ENCODE results near the gene MPL. TPM values are rescaled to one million over a fixed set of nuclear protein-coding genes. Genes with fewer than 3 reads are reported as not detected.

Gene MPL
- total and polyA plus RNA-seq, 2 experiments from 2014 or later, result 0.16 TPM; not detected in 1

- Histone ChIP-seq H3K27ac (no peak overlapping the region), H2AFZ (no peak overlapping the region)
These were observed 43.5 kb upstream of the MPL start for GRCh38 chr1:43293896-43294760.

GRCh38 chr1:43294761-43295160 is 42.9 kb upstream of the MPL start:
- Histone ChIP-seq H4K20me1 (ENCODE audit: insufficient read depth, poor library complexity, severe bottlenecking) (no peaks in the 10 kb centered on the region), H2AFZ (no peak overlapping the region), H3K4me3 (no peak overlapping the region), H3K9me2 (replicated peaks; ENCODE audit: insufficient read depth) (no peaks in the 10 kb centered on the region), H3K27me3 (no peaks in the 10 kb centered on the region), H3K36me3 (replicated peaks; ENCODE audit: insufficient read depth, low read depth) (no peaks in the 10 kb centered on the region), H3K4me2 (no peak overlapping the region), H3K79me2 (no peaks in the 10 kb centered on the region), H3K4me1 (ENCODE audit: insufficient read depth) (peaks cover 18% of the 10 kb centered on the region), H3K27ac (no peak overlapping the region), H3K9me3 (ENCODE audit: low read depth) (no peaks in the 10 kb centered on the region)
- 93% methylated on average over 8 of the region's 8 CpGs for WGBS (ENCODE audit: low lambda C conversion rate, missing lambda C conversion rate)
- no peak for TF ChIP-seq EZH2 (IDR thresholded peaks at IDR 0.05; ENCODE audit: borderline replicate concordance)
- TF ChIP-seq EZH2phosphoT487 (IDR thresholded peaks at IDR 0.05; ENCODE audit: low read depth, severe bottlenecking, unreplicated experiment), result no peak
- TF ChIP-seq, protein P1, sequence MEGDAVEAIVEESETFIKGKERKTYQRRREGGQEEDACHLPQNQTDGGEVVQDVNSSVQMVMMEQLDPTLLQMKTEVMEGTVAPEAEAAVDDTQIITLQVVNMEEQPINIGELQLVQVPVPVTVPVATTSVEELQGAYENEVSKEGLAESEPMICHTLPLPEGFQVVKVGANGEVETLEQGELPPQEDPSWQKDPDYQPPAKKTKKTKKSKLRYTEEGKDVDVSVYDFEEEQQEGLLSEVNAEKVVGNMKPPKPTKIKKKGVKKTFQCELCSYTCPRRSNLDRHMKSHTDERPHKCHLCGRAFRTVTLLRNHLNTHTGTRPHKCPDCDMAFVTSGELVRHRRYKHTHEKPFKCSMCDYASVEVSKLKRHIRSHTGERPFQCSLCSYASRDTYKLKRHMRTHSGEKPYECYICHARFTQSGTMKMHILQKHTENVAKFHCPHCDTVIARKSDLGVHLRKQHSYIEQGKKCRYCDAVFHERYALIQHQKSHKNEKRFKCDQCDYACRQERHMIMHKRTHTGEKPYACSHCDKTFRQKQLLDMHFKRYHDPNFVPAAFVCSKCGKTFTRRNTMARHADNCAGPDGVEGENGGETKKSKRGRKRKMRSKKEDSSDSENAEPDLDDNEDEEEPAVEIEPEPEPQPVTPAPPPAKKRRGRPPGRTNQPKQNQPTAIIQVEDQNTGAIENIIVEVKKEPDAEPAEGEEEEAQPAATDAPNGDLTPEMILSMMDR (IDR thresholded peaks at IDR 0.05; ENCODE audit: poor library complexity), result no peak
- no peak for DNase-seq (ENCODE audit: low spot score)

More at GRCh38 chr1:43293896-43294760, 43.5 kb upstream of the MPL start:
- Histone ChIP-seq H3K4me1 (ENCODE audit: insufficient read depth) (peaks cover 19% of the 10 kb centered on the region), H3K36me3 (replicated peaks; ENCODE audit: insufficient read depth, low read depth) (no peaks in the 10 kb centered on the region), H3K9me2 (replicated peaks; ENCODE audit: insufficient read depth) (no peaks in the 10 kb centered on the region), H3K9me3 (ENCODE audit: low read depth) (no peaks in the 10 kb centered on the region), H3K4me3 (no peak overlapping the region), H4K20me1 (ENCODE audit: insufficient read depth, poor library complexity, severe bottlenecking) (no peaks in the 10 kb centered on the region), H3K79me2 (no peaks in the 10 kb centered on the region), H3K27me3 (no peaks in the 10 kb centered on the region), H3K4me2 (no peak overlapping the region)
- WGBS (ENCODE audit: low lambda C conversion rate, missing lambda C conversion rate), result 77% methylated on average over 7 of the region's 7 CpGs
- no peak for TF ChIP-seq EZH2 (IDR thresholded peaks at IDR 0.05; ENCODE audit: borderline replicate concordance)
- TF ChIP-seq EZH2phosphoT487 (IDR thresholded peaks at IDR 0.05; ENCODE audit: low read depth, severe bottlenecking, unreplicated experiment), result no peak
- TF ChIP-seq, protein P1 (IDR thresholded peaks at IDR 0.05; ENCODE audit: poor library complexity), result no peak
- DNase-seq (ENCODE audit: low spot score), result no peak

DNA sequence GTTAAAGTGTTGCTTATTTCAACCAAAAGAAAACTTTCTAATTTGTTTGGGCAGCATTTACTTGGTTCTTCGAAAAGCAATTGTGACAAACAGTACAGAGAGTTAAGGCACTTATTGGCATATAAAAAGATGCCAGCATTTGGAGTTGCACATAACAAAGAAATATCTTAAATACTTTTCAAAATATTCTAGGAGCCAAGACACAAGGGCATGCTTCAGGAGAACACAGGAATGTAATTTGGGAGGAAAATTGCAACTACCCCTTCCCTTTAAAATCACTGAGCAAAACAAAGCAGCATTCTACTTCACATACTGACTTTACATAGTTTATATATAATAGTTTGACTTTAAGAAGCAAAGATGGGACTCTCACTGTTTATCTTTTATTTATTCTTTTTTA is 41.4 kb upstream of the MPL start:
- 72% methylated on average over 1 of the region's 1 CpG for WGBS (ENCODE audit: low lambda C conversion rate, missing lambda C conversion rate)
- Histone ChIP-seq H4K20me1 (ENCODE audit: insufficient read depth, poor library complexity, severe bottlenecking) (no peaks in the 10 kb centered on the region), H3K9me2 (replicated peaks; ENCODE audit: insufficient read depth) (no peaks in the 10 kb centered on the region), H3K27ac (peak overlapping the region; percentile 68), H3K79me2 (no peaks in the 10 kb centered on the region), H3K4me2 (peak overlapping the region; percentile 21), H3K36me3 (replicated peaks; ENCODE audit: insufficient read depth, low read depth) (no peaks in the 10 kb centered on the region), H3K4me3 (no peak overlapping the region), H2AFZ (peak overlapping the region; percentile 60), H3K9me3 (ENCODE audit: low read depth) (no peaks in the 10 kb centered on the region), H3K27me3 (no peaks in the 10 kb centered on the region), H3K4me1 (ENCODE audit: insufficient read depth) (peaks cover 18% of the 10 kb centered on the region)
- no peak for DNase-seq (ENCODE audit: low spot score)
- TF ChIP-seq EZH2 (IDR thresholded peaks at IDR 0.05; ENCODE audit: borderline replicate concordance), result no peak
- TF ChIP-seq, protein P1 (IDR thresholded peaks at IDR 0.05; ENCODE audit: poor library complexity), result no peak

Data from hepatocyte (in vitro differentiated cells).